GM20000 (cell line): ENCODE measurements around the gene IPO13.

ENCODE experiments used
- DNase-seq: peaks from one replicate; pipeline ENCODE4 v3.0.0; 2012; ENCODE audit warnings: low spot score
- CTCF ChIP-seq: IDR thresholded peaks from 2 replicates; pipeline ENCODE4 v1.5.1; 2012; ENCODE audit warnings: mild to moderate bottlenecking, control low read depth; ENCODE audit errors: extremely low read depth, missing control alignments

The IPO13 gene

DNA sequence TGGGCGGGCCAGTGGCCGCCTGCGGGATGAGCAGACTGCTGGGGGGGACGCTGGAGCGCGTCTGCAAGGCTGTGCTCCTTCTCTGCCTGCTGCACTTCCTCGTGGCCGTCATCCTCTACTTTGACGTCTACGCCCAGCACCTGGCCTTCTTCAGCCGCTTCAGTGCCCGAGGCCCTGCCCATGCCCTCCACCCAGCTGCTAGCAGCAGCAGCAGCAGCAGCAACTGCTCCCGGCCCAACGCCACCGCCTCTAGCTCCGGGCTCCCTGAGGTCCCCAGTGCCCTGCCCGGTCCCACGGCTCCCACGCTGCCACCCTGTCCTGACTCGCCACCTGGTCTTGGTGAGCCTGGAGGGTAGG is 34.4 kb downstream of the IPO13 start:
- no peak for TF ChIP-seq CTCF
- DNase-seq: no peak

GRCh38 chr1:43981636-43982035 is 34.9 kb downstream of the IPO13 start:
- DNase-seq: no peak
- TF ChIP-seq CTCF: no peak

GRCh38 chr1:43982241-43982640 is 35.5 kb downstream of the IPO13 start:
- TF ChIP-seq CTCF: no peak
- no peak for DNase-seq

- DNase-seq: no peak
Measured at GRCh38 chr1:43982808-43983207, 36.1 kb downstream of the IPO13 start.

GRCh38 chr1:43983253-43983899 is 36.6 kb downstream of the IPO13 start:
- TF ChIP-seq CTCF: no peak
- no peak for DNase-seq

More at GRCh38 chr1:43982808-43983207, 36.1 kb downstream of the IPO13 start:
- no peak for TF ChIP-seq CTCF

GRCh38 chr1:43984855-43985254 is 38.1 kb downstream of the IPO13 start:
- no peak for TF ChIP-seq CTCF
- no peak for DNase-seq

- no peak for TF ChIP-seq CTCF
- DNase-seq: no peak
Measured at GRCh38 chr1:43985984-43986595, 39.3 kb downstream of the IPO13 start.
